K562 (cell line): Measurements from ENCODE around the gene YKT6.

ENCODE experiments used
- CBFB ChIP-seq: sonication (generic); formaldehyde crosslinking; IDR thresholded peaks from 2 replicates; pipeline ENCODE4 v1.4.0; 2020; ENCODE audit warnings: mild to moderate bottlenecking, missing genetic modification reagents
- CEBPB ChIP-seq: fragments of 450-650 bp; IDR thresholded peaks from 2 replicates; pipeline ENCODE4 v1.6.1; 2016; ENCODE audit warnings: missing genetic modification characterization, missing compliant biosample characterization
- CTCF ChIP-seq, 3 experiments: IDR thresholded peaks in 2 of 3; conservative IDR thresholded peaks in 1 of 3; 2 replicates each; pipeline ENCODE4 v1.5.1; 2011 to 2012; ENCODE audit warnings: low read length in 3 of 3, mild to moderate bottlenecking in 3 of 3, control low read depth in 2 of 3, improper control_type of control experiment in 1 of 3, inconsistent platforms in 1 of 3, low read depth in 1 of 3, mixed read lengths in 1 of 3, moderate library complexity in 1 of 3; ENCODE audit not compliant: insufficient read depth in 2 of 3
- FOXM1 ChIP-seq, 2 experiments: fragments of 450-650 bp in 1 of 2; sonication (generic) in 1 of 2; formaldehyde crosslinking in 1 of 2; IDR thresholded peaks; 2 replicates each; pipeline versions ENCODE4 v1.6.1 to v1.9.0; 2017 to 2022; ENCODE audit warnings: low read depth in 2 of 2, mild to moderate bottlenecking in 2 of 2, missing genetic modification reagents in 1 of 2, moderate library complexity in 1 of 2
- GTF2E2 ChIP-seq: fragments of 200-800 bp; sonication (Bioruptor generic); IDR thresholded peaks from 2 replicates; pipeline ENCODE4 v1.6.1; 2016; ENCODE audit warnings: missing genetic modification characterization, missing compliant biosample characterization
- HNRNPL ChIP-seq: fragments of 200-400 bp; formaldehyde crosslinking; IDR thresholded peaks from 2 replicates; pipeline ENCODE4 v1.6.1; 2017; ENCODE audit warnings: low read depth, mild to moderate bottlenecking, low read length
- MXI1 ChIP-seq: IDR thresholded peaks from 2 replicates; pipeline ENCODE4 v1.6.1; 2011; ENCODE audit warnings: low read depth, mild to moderate bottlenecking, improper control_type of control experiment, low read length
- RAD21 ChIP-seq, 2 experiments: fragments of 250-450 bp in 1 of 2; fragments of 450-650 bp in 1 of 2; sonication (Bioruptor Pico) in 1 of 2; formaldehyde crosslinking in 1 of 2; IDR thresholded peaks in 1 of 2; conservative IDR thresholded peaks in 1 of 2; 2 replicates each; pipeline versions ENCODE4 v1.4.0 to v1.8.0; 2020 to 2022; ENCODE audit warnings: mild to moderate bottlenecking in 2 of 2, moderate library complexity in 1 of 2
- REST ChIP-seq, 2 experiments: fragments of 450-650 bp; formaldehyde crosslinking in 1 of 2; IDR thresholded peaks; 2 replicates each; pipeline versions ENCODE4 v1.4.0 to v1.6.1; 2014 to 2020; ENCODE audit warnings: mild to moderate bottlenecking in 2 of 2, borderline replicate concordance in 1 of 2, low read depth in 1 of 2
- TAF1 ChIP-seq: IDR thresholded peaks from 2 replicates; pipeline ENCODE4 v1.6.1; 2011; ENCODE audit warnings: mild to moderate bottlenecking, low read length, moderate library complexity; ENCODE audit not compliant: insufficient read depth, control insufficient read depth, severe bottlenecking; ENCODE audit errors: extremely low read depth
- ZMIZ1 ChIP-seq, 2 experiments: fragments of 150-350 bp in 1 of 2; IDR thresholded peaks; 2 replicates each; pipeline ENCODE4 v1.6.1; 2012 to 2016; ENCODE audit warnings: low read depth in 2 of 2, low read length in 2 of 2, mild to moderate bottlenecking in 1 of 2, moderate library complexity in 1 of 2
- ZNF3 ChIP-seq: fragments of 250-450 bp; sonication (Bioruptor Pico); IDR thresholded peaks from 2 replicates; pipeline ENCODE4 v1.5.0; 2021; ENCODE audit warnings: mild to moderate bottlenecking, moderate library complexity

GRCh38 chr7:44172352-44172751 is 28.4 kb upstream of the YKT6 start:
- TF ChIP-seq ZNF3 (CRISPR knock-in tag) (no peak), CTCF (IDR thresholded peaks at IDR 0.05 in 2 of 3, conservative IDR thresholded peaks at IDR 0.05 in 1 of 3; ENCODE audit: insufficient read depth in 2 of 3, low read depth in 1 of 3, low read length in 3 of 3) (no peak), CBFB (CRISPR knock-in tag) (no peak), MXI1 (no peak), REST (IDR thresholded peaks at IDR 0.05; ENCODE audit: borderline replicate concordance) (no peak), REST (CRISPR knock-in tag; IDR thresholded peaks at IDR 0.05; ENCODE audit: low read depth) (no peak), CEBPB (tag) (no peak), FOXM1 (IDR thresholded peaks at IDR 0.05; ENCODE audit: low read depth) (no peak), FOXM1 (CRISPR knock-in tag; IDR thresholded peaks at IDR 0.05; ENCODE audit: low read depth) (no peak), RAD21 (CRISPR knock-in tag; conservative IDR thresholded peaks at IDR 0.05 in 1 of 2, IDR thresholded peaks at IDR 0.05 in 1 of 2) (no peak), HNRNPL (no peak), ZMIZ1 (IDR thresholded peaks at IDR 0.05; ENCODE audit: low read depth in 2 of 2, low read length in 2 of 2) (no peak), TAF1 (no peak), GTF2E2 (tag) (no peak)
